22Rv1 (cell line): ENCODE results near the gene BBIP1.

Experiments
- H3K27ac ChIP-seq: fragments of 450-650 bp; 2 replicates; pipeline ENCODE4 v1.5.1; 2017
- CTCF ChIP-seq: fragments of 450-650 bp; IDR thresholded peaks from 2 replicates; pipeline ENCODE4 v1.5.1; 2017; ENCODE audit warnings: mild to moderate bottlenecking
- ZFX ChIP-seq: fragments of 450-650 bp; IDR thresholded peaks from 2 replicates; pipeline ENCODE4 v1.6.1; 2017; ENCODE audit warnings: antibody characterized with exemption, borderline replicate concordance

The BBIP1 gene

GRCh38 chr10:110852947-110853346 lies 66.0 kb downstream of the BBIP1 start:
- TF ChIP-seq ZFX (no peak), CTCF (no peak)
- H3K27ac ChIP-seq = no peak overlapping the region

GRCh38 chr10:110852255-110852896 lies 66.6 kb downstream of the BBIP1 start:
- no peak overlapping the region for H3K27ac ChIP-seq

GRCh38 chr10:110851020-110851612 lies 67.9 kb downstream of the BBIP1 start:
- no peak overlapping the region for H3K27ac ChIP-seq
- TF ChIP-seq ZFX = no peak
- no peak for TF ChIP-seq CTCF

More at GRCh38 chr10:110852255-110852896, 66.6 kb downstream of the BBIP1 start:
- TF ChIP-seq CTCF (no peak), ZFX (no peak)

DNA sequence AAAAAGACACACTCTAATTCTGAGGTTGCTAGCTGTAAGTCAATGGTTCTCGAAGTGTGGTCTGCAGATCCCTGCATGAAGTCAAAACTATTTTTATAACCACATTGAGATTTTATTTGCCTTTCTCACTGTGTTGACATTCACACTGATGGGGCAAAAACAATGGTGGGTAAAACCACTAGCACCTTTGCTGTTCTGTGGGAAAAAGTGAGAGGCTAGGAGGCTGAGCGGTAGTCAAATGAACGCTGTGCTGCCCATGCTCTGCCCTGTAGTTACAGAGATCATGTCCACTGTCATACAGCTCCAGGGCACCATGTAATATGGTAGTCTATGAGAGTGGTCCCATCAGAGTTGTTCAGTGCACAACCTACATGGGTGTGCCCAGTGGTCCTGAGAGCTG lies 68.9 kb downstream of the BBIP1 start:
- no peak overlapping the region for H3K27ac ChIP-seq
- no peak for TF ChIP-seq ZFX
- TF ChIP-seq CTCF = no peak
